HG03354 (cell line): Measurements from ENCODE around the gene TUBGCP6.

Experiments used
- ATAC-seq: cut with Tn5 transposase; IDR thresholded peaks from one replicate; pipeline ENCODE4 v1.9.1; 2021; ENCODE audit warnings: mild to moderate bottlenecking; ENCODE audit not compliant: unreplicated experiment, poor library complexity, severe bottlenecking

The TUBGCP6 gene

DNA sequence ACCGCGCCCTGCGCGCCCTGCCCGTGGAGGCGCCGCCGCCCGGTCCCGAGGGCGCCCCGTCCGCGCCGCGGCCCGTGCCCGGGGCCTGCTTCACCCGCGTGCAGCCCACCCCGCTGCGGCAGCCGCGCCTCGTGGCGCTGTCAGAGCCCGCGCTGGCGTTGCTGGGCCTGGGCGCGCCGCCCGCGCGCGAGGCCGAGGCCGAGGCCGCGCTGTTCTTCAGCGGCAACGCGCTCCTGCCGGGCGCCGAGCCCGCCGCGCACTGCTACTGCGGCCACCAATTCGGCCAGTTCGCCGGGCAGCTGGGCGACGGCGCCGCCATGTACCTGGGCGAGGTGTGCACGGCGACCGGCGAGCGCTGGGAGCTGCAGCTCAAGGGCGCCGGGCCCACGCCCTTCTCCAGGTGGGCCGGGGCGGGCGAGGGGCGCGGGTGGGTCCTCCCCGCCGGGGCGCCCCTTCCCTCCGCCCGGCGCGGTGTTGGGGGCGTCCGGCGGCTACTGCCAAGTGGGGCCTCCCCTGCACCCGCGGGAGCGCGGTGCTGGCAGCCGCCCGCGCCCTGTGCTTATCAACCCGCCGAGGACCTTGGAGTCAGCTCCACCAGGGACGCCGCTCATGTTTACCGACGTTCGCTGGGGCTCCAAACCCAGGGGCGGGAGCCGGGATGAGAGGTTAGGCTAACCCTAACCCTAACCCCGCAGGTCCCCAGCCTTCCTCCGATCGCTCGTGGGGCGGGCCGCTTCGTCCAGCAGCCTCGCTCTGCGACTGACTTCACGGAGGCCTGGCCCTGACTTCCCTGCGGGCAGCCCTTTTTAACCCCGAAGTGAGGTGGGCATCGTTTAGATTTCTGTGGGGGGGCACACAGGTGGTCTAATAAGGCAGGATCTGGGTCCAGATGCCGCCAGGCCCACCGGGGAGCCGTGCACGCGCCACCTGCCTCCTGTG is 43.4 kb downstream of the TUBGCP6 start:
- peak; percentile 24 for ATAC-seq

DNA sequence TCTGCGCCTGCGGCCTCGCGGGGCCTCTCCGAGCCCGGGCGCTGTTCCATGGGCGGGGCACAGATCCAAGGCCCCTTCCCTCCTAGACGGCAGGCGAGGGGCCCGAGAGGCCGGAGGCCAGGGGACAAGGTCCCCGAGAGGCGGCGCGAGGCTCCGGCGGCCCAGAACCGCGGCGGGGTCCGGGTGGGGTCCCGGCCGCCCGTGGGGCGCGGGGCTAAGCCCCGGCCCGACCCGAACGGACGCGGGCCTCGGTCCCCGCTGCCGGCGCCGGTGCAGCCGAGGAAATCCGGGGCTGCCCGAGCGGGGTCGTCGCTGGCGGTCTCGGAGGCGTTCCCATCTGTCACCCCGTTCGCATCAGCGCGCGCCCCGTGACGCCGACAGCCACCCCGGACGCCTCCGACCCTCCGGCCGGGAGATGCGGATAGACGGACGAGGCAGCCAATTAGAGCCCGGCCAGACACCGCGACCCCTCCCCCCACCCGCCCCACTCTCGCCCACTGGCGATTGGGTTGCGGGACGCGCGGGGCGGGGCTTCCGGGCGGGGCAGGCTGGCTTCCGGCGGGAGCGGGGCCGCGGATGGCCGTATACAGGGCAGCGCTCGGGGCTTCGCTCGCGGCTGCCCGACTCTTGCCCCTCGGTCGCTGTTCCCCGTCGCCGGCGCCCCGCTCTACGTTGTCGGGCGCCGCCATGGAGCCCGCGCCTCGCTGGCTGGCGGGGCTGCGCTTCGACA is 44.2 kb downstream of the TUBGCP6 start, which contains the start of gene SELENOO:
Gene SELENOO (plus strand): TSS at position 551 of the 730 bp plus-strand sequence. CDS start 26 bp downstream, at position 577.
- ATAC-seq, result peak; percentile 71

DNA sequence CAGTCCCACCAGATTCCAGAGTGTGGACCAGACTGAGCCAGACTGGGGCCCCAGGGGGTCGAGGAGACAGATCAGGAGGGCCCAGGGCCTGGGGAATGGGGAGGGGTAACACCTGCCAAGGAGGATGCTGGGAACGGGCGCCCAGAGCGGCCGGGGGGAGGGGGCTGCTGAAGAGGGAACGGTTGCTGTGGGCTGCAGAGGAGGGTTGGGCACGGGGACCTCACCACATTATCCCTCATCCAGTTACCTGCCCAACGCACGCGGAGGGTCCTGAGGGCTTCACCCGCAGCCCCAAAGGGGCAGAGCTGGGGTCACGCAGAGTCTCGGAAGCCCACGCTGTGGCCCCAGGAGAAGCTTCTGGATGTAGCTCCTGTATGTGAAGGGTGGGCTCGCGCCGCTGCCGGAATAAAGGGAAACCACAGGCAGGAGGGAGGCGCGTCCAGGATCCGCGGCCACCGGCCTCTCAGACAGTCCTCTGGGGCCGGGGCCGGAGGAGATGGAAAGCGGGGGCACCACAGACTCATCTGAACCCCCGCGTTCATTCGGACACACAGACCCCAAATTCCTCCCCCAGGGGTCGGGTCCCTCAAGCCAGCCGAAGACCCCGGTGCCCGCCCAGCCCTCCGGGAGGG is 44.9 kb downstream of the TUBGCP6 start:
- peak; percentile 7 for ATAC-seq

DNA sequence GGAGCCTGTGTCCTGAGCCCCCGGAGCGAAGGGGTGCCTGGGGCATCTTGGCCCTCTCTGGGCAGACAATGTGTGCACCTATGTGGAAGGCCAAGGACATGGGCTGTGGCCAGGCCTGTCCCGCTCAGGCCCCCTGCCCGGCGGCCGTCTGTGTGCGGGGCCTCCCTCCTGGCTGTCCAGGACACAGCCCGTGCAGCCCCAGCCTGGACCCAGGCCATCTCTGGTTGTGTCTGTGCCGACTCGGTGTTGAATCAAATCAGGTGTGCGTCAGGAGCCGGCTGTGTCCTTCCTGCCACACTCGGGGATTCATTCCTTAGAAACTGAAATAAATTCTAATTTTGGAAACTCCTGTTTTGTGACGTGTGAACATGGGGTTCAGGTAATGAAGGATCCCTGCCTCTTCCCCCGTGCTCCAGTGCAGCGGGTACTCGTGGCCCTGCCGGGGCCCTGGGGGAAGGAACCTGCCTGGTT is 45.5 kb downstream of the TUBGCP6 start:
- no peak for ATAC-seq

DNA sequence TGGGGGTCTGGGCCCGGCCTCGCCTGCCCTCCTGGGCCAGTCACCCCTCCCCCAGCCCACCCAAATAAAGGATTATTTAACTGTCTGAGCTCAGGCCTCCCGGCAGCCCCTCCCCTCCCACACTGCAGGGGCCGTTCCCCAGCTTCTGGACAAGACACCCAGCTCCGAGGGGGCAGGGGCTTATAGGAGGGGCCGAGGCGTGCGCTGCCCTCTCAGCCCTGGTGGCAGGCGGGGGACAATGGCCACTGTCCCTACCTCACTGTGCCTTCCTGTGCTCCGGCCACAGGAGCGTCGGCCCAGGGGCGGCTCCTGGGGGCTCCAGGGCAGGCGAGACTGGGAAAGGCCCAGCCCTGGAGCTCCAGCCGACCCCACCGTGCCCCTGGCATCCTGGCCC is 46.2 kb downstream of the TUBGCP6 start:
- no peak for ATAC-seq

DNA sequence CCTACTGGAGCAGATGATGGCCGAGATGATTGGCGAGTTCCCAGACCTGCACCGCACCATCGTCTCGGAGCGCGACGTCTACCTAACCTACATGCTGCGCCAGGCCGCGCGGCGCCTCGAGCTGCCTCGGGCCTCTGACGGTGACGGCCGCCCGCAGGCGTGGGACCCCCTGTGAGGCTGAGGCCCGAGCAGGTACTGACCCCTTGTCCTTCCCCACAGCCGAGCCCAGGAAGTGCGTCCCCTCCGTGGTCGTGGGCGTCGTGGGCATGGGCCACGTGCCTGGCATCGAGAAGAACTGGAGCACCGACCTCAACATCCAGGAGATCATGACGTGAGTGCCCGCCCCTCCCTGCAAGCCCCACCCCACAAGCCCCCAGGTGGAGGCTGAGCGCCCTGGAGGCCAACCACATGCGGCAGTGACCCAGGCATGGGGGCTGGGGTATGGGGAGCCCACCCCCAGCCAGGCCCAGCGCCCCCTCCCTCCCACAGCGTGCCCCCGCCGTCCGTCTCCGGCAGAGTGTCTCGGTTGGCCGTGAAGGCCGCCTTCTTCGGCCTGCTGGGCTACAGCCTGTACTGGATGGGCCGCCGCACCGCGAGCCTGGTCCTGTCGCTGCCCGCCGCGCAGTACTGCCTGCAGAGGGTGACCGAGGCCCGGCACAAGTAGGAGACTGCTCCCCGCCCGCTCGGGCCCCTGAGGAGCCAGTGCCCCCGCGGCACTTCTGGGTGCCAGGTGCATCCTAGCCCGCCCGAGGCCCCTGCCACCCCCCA is 46.8 kb downstream of the TUBGCP6 start:
- no peak for ATAC-seq

DNA sequence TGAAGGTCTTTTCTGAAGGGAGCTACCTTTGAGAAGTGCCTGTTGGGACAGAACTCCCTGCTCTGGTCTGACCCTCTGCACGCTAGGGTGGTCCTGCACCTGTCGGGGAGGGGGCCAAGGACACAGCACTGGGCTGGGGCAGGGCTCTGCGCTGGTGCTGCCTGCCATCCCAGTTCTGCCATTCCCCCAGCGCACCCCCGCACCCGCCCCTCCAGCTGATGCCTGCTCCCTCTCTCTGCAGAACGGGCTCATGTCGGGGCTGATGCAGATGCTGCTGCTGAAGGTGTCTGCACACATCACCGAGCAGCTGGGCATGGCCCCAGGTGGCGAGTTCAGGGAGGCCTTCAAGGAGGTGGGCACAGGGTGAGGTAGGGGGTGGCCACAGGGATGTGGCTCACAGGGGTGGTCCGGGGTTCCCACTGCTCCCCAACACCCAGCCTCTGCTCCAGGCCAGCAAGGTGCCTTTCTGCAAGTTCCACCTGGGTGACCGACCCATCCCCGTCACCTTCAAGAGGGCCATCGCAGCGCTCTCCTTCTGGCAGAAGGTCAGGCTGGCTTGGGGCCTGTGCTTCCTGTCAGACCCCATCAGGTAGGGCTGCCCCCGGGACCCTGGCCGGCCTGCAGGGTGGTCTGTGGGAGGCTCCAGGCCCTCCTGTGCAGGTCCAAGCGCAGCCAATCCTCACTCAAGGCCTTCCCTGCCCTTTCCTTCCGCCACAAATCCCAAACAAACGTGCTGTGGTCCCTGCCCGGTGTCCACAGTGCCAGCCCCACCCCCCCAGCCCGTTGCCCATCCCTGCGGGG is 47.6 kb downstream of the TUBGCP6 start:
- no peak for ATAC-seq

DNA sequence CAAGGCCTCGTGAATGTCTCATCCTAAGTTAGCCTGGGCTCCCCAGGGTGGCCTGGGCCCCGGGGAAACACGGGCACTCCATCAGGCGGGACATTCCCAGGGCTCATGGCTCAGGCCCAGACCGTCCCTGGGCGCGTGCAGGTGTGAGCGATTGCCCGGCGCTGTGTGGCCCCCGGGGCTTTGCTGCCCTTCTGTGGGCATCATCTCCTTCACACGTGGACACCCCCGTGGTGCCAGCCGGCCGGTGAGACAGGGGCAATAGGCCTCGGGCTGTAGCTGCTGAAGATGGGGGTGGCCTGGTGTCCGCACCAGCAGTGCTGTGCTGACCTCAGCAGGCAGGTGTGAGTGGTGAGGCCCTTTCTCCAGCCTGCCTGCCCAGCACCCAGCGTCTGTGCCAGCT is 48.6 kb downstream of the TUBGCP6 start:
- ATAC-seq, result no peak

DNA sequence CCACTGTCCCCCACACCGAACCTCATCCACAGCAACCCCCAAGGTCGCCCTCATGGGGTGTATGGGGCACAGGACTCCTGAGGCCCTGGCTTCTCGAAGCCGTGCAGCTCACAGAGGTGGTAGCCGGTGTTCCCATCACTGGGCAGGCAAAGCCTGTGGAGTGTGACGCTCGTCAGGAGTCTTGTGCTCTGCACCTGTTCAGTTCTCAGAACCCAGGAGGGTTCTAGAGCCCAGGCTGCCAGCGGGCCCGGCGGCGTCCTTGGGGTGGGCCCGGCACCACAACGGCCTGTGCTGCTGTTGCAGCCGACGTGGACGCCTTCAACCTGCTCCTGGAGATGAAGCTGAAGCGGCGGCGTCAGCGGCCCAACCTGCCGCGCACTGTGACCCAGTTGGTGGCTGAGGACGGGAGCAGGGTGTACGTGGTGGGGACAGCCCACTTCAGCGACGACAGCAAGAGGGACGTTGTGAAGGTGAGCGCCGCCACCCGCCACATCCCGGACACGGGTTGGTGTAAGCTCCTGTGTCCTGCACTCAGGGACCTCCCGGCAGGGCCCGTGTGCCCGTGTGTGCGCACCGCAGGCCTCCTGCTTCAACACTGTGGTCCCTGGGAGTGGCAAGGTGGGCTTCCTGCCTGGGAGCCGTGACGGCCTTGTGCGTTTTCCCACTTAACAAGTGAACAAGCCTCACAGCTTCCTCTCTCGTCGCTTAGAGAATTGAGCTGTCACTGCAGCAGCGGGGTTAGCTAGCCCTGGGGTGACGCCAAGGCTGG is 50.6 kb downstream of the TUBGCP6 start:
- ATAC-seq, result no peak

DNA sequence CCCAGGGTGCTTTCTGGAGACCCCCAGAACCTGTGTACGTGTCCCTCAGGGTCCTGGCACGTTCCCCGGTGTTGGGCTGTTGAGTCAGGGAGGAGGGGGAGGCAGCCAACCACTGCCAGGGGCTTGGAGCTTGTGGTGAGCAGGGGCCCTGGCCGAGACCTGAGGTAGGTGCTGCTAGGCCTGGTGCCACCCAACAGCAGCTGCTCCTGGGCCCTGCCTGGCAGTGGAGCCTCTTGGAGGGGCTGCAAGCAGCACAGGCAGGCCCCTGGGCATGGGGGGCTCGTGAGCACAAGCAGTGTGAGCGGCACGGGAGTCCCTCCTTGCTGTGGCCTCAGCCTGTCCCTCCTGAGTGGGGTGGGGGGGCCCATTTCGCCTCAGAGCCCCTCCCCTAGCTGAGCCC is 51.2 kb downstream of the TUBGCP6 start:
- no peak for ATAC-seq

DNA sequence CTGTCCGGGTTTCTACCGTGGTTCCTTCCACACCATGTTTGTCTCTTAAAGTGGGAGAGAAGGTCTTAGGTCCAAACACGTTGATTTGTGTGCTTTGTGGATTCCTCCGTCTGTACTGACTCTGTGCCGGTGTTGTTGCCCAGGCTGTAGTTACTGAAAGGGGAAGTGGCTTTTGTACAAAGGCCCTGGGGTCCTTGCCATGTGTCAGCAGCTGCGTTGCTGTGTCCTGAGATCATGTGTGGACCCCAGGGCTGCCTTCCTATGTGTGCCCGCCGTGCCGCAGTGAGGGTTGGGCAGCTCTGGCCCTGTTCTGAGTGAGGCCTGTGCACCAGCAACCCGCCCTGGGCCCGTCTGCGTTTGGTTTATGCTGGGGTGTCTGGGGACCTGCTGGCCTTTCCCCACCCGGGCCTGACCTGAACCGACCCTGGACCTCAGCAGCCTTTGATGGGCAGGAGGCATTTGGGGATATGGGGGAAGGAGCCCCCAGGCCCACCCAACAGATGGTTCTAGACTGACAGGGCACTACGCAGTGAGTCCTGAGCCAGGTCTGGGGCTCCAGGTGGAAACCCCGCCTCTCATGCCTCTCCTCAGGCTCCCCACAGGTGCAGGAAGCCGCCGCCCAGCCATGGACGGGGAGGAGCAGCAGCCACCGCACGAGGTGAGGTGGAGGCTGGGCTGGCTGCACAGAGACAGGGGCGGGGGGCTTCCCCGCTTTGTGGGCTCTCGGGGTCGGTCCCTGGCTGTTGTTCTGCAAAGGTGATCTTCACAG is 52.2 kb downstream of the TUBGCP6 start:
- ATAC-seq, result no peak

DNA sequence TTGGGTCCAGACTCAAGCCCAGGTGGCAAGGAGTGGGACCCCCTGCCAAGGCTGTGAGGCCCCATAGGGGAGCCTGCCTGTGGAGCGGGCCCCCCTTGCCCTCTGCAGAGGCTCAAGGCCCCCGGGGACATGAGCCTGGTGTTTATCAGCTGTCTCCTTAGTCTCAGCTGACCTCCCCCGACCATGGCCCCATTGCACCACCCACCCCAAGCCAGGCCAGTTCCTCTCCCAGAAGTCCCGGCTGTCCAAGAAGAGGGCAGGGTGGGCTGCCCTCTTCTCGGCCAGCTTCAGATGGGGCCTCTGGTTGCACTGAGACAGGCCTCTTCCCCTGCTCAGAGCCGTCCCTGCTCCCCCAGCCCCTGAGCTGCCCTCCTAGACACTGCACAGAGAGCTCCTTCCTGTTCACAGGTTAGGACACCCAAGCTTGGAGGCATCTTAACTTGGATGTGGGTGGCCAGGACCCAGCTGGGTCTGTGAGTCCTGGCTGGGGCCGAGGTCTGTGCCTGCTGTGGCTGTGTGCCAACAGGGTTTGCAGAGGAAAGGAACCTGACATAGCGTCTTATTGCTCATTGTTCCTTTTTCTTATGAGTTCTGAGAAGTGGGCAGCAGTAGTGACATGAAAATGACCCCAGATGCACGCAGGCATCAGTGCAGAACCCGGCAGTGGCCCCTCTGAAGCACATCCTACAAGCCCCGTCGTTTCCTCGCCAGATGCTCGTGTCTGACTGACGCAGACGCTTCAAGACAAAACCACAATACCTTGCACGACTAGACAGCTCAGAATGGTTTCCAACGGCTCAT is 53.7 kb downstream of the TUBGCP6 start:
- ATAC-seq, result peak; percentile 29

DNA sequence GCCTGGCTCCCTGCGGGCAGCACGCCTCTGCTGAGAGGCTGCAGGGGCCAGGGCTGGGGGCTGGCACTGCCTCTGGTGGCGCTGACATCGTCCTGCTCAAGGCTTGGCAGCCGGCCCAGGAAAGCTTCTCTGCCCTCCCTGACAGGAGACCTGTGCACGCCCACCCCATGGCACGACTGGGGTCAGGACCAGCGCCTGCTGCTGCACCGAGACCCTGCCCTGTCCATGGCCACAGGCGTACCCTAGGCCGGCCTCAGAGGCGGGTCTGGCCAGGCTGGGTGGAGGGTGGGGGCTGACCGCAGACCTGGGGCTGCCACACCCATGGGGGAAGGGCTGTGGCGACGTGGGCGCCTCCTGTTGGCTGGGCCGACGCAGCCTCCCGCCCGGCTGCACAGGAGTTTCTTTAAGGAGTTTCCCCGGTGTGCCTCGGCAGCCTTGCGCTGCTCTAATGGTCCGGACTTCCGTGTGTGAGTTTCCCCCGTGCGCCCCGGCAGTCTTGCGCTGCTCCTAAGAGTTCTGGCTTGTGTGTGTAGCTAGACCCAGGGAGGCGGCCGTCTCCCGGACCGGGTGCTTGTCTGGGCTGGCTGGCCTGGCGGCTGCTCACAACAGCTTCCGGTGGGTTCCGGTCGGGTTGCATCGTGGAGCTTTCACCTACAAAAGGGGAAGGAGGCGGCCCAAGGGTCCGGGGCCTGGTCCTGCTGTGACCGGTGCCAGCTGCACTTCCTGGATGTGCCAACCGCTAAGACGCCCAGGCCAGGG is 54.5 kb downstream of the TUBGCP6 start:
- peak; percentile 45 for ATAC-seq

DNA sequence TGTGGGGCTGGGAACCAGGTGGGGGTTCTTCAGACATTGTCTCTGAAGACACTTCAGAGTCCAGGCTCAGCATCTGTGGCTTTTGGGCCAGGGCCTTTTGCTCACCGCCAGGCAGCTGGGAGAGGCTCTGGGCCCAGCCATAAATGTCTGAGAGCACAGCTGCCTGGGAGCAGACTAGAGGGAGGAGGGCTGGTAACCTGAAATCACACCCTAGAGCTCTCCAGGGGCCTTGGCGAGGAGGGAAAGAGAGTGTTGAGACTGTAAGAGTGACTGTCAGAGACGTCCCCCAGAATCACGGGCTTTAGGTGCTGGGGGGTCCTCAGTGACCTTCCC is 55.0 kb downstream of the TUBGCP6 start:
- ATAC-seq, result no peak

DNA sequence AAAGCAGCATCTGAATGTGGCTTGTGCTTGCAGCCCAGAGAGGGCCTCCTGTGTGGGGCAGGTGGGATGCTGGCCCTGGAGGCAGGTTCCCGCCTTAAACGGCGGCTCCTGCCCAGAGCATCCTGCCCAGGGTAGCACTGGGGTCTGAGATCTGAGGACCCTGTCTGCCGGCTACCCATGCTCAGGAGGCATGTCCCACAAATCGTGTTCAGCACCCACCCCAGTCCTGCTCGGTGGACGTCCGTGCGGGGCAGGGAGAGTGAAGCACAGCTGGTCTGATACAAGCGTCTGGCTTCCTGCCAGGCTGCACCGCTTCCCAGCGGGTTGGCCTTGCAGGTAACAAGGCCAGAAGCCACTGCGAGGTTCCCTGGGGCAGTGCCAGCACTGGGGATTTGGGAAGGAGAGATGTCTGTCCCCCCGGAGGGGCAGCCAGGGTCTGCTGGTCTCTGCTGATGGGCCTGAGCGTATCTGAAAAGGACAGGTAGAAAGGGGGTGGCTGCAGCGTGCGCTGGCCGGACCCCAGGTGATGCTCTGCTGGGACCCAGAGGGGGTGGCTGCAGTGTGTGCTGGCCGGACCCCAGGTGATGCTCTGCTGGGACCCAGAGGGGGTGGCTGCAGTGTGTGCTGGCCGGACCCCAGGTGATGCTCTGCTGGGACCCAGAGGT is 55.5 kb downstream of the TUBGCP6 start:
- ATAC-seq, result no peak

DNA sequence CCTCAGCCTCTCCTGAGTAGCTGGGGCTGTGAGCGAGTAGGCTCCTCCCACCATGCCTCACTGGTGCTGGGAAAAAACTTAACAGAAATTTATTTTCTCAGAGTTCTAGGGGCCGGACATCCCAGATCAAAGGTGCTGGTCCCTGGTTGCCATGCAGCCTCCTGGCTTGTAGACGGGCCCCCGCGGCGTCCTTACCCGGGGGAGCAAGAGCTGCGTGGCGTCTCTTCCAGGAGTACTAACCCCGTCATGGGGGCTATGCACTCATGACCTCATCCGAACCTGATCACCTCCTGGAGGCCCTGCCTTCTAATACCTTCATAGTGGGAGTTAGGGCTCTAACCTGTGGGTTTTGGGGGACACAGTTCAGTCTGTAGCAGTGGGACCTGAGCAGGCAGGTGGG is 56.5 kb downstream of the TUBGCP6 start:
- ATAC-seq, result no peak
